ENCODE measurements around the gene HOXA7.
A peak's percentile ranks its signal among the peaks of the same experiment; 100 is the strongest.

The HOXA7 gene

DNA sequence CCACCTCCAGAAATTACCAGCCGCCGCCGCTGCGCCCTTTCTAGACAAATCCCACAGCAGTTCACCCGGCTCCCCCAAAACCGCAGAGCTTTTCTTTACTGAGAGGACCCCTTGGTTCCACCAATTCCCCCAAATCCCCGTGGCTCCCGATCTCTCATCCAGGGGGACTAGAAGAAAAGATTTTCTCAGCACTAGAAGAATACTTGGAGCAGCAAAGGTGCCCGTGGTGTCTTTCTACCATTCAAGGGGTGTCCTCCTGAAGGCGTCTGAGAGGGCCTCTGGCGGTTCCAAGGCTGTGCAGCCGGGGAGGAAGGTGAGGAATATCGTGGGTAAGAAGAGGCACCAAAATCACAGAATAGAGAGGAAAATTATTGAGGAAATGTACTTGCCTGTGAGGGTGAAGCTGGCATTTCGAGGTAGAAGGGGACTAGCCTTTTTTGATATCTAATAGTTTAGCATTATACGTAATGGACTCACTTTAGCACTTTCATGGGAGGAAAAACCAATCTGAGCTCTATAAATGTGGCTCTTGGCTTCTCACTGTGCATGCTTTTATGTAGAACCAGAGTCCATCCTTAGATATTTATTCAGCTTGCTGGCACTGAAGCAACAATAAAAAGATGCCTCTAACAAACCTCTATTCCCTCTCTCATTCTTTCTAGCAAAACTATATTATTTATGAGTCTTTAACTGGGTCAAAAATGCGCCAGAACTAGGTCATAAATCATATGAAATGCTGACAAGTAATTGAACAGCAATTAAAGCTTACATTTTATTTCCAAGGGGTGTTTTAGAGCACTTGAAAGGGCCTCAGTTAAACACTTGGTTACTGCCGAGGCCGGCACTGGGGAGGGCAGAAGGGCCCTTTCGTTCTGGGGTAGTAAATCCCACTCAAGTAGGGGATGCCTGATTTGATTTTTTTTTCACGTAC is 40.2 kb downstream of the HOXA7 start:
- no peak for DNase-seq

DNA sequence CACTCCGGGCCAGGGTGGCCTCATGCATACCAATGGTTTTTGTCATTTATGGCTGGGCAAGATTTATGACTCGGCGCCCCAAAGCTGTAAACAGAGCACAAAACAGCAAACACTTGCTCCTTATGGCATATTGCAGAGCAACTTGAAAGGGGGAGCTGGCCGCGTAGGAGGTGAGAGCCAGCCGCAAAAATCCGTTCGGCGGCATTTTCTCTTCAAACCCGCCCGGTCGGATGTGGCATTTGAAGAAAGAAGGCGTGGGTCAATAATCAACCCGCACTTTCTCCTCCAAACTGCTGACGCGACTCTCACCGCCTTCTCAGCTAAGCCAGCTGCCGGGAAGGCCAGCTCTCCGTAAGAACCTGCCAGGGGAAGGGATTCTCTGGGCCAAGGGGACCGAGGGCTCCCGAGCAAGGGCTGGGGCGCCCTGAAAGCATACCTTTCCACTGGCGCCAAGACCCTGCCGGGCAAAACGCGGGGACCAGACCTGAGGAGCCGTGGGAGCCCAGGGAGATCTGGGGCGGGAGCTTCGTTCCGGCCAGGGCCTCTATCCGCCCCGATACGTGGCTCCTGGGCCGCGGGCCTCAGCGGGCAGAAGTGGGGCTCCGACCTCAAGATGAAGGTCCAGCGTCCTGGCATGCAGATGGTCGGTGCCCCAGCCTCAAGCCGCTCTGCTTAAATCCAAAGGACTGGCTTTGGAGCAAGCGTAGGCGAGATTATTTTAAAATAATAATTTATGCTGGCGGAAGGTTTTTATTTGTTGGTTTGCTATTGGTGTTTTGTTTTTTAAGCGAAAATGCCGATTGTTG is 41.1 kb downstream of the HOXA7 start:
- DNase-seq = no peak

DNA sequence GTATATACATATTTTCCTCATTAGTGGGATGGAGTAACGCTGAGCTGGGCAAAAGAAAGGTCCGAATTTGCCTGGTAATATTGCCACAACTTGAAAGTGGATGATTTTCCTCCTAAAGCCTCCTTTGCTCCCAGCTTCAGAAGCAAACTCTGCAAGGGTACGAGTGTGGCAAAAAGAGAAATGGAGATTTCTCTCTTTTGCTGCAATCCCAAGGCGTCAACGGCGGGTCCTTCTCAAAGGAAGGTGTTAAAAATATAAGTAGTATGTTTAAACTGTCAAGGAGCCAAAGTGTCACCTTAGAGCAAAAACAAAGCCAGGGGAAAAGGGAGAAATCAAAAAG is 41.6 kb downstream of the HOXA7 start:
- DNase-seq = no peak

DNA sequence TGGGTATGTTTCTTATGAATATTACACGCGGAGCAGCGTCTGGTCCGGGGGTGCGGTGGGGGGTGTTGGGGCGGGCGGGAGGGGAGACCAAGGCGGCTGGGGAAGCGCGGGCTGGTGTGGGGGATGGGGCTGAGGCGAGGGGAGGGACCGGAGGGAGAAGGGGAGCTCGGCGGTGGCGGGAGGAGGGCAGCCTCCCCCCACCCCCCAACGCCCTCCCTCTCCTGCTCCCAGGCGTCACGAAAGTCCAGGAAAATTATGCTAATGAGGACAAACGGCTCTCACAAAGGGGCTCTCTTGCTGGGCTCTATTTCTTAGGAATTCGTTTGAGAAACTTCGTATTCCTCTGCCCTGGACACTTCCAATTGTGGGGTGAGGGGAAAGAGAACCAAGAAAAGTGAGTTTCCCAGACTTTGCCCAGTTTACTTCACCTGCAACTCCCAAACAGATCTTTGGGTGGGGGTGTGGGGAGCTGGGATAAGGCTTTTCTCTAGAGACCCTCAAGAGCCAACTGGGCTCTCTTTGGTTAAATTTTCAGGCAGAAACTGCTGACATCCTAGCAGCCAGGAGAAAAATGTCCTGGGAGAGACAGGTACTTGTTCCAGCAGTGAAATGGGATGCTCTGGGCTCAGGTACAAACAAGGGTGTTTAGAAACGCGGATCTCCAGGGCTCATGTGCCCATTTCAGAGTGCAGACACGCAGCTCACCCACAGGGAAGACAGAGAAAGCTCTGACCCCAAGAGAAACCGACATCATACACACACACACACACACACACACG is 42.3 kb downstream of the HOXA7 start:
- peak in 1 of 2 experiments; percentile 43 for DNase-seq

DNA sequence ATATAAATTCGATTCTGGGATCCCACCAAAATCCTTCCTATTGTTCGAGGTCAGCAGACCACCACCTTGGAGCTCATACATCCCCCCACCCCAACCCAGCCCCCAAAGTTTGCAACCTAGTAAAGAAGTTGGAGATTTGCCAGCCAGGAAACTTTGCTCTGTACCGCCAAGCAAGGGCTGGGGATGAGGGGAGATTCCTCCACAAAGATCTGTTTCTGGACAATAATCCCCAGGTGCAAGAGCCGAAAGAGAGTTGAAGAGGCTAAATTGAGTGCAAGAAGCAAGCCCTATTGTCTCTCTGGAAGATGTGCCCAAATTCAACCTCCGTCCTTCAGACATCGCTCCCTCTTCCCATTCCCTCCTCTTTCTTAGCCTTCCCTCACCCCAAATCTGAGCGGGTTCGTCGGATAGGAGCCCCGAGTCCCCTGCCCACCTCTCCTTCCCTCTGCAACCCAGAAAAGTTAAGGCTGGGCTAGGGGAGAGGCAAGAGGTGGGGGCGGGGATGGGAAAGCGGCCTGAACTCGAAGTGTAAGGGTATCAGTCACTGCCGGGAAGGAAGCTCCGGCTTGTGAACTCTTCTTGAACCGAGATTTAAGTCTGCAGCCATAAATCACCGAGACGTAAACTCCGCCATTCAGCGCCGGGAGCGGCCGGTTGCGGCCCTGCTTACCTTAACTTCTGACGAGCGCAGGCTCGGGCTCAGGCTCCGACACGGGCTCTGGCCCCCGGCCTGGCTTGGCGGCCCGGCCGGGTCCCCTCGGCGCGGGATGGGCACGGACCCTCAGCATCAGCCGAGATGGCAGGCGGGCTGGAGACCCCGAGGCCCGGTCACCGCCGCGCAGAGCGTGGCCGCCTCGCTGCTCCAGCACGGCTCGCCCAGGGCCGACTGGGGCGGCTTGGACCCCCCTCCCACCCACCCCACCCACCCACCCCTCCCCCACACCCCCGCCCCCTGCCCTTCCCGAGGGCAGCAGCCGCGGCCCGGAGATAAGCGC is 43.2 kb downstream of the HOXA7 start:
- DNase-seq = peak in 1 of 2 experiments; percentile 41

DNA sequence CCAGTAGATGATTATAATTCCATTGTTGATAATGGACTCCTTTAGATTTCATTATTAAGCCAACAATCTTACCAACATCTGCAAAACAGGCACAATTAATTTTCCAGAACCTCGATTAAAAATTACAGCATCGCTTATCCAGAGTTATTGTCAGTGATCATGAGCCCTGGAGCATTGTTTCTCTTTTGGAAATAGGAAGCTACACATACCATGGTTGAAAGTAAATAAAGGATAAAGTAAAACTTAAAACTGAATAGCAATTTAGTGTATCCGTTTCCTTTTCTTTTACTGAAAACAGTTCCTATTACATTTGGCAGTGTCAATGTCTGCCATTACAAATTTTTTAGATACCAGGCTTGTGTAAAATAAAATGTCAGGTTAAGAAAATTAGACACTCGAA is 44.1 kb downstream of the HOXA7 start:
- DNase-seq = no peak

DNA sequence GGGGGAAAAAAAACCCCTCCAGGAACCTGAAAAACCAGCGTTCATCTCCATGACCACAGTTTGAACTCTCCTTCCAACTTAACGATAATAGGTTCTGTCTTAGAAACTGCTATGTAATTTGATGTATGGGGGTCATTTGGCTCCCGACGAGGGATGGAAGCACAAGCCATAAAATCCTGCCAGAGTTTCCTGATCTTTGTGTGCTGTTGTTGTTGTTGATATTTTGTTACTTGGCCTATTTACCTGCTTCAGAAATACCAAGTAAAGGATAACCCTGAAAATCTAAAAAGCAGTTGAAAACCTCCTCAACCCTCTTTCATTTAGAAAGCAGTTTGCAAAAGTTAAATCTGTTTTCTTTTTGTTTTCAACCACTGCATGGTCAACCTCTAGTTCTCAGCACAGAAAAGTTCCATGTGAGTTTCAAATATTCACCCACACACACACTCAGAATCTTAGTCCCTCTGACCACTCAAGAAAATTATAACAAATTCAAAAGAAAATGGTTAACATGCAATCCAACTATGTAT is 44.7 kb downstream of the HOXA7 start:
- DNase-seq = no peak

DNA sequence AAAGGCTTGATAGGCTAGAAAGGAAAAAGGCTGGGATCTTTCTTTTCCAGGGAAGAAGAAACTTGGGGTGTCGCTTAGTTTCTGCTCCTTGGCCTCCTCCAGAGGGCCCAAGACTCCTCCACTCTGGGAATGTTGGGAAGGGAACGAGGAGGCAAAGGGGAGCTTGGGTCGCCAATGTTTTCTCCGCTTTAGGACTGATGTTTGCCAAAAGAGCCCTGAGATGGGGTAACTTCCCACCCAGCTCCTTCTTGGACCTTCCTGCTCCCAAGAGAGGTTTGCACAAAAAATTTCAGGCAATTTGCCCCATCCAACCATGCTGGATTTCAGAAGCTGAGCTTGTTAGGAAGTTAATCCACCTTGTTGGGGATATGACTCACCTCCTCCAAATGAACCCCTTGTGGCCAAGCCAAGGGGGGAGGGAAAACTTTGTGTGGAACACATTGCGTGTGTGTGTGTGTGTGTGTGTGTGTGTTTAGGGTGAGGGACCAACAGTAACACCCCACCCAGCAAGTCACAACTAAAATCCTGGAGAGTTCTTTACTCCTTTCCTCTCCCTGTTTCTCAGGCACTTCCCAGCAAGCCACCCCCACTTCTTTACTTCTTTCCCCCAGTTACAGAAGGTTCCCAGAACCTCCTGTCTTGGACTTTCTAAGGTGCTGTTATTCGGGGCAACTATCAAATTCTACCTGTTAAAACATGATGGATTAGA is 45.3 kb downstream of the HOXA7 start:
- peak in 1 of 2 experiments; percentile 36 for DNase-seq

DNA sequence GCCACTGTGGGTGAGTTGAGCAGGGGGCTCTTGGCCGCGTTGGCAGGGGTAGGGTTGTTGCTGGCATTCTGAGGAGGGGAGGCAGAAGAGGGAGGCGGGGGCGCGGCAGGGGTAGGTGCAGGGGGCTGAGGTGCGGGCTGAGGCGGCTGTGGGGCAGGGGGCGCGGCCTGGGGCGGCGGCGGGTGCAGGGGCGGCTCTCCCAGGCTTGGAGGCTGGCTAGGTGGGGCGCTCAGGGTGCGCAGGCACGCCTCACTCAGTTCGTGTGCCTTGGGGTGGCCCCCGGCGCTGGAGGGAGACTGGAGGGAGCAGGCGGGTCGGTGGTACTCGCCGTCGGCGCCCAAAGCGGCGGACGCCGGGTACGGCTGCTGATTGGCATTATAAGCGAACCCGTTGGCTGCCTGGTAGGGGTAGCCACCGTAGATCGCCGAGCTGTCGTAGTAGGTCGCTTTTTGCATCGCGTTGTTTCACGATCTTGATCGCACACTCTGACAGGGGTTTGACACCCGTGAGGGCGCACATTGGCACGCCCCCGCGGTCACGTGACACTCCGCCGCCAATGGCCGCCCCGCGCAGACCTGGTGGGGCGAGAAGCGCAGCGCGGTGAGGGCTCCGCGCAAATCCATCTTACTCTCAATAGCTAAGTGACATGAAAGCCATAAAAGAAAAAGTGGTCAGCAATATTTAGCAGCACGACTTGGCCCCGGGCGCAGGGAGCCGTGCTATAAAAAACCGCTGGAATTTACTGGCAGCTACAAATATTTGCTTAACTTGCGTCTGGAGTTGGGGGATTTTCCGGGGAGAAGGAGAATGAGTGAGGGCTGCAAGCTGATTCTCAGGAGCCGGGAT is 46.1 kb downstream of the HOXA7 start:
- peak in 1 of 2 experiments; percentile 28 for DNase-seq

DNA sequence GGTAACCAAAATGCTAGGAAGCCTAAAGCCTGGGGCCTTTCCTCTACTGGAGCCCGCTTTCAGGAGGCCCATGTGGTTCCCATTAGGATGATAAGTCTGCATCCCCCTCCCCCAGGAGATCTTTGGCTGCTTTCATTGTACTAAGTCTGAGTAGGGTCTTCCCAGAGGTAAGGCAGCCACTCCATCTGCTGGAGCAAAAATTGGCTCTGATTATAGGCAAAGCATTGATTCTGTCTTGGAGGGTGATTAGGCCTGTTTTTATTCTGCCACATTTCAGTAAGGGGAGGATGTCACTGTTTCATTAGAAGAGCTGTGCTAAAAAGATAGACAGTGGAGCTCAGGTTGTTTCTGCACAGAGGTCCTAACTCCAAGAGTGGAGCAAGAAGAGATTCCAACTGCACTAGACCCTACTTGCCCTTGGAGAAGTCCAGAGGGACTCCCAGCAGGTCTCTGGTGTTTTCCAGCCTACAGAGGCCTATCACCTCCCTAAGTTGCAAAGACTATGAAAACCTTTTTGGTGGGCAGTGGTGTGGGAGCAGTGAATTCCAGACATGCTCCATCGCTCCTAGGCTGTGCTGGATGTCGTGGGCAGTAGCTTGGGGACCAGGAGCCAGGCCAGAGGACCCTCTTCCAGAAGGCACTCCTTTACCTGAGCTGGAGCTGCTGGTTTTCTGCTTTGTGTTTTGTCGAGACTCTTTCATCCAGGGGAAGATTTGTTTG is 46.8 kb downstream of the HOXA7 start:
- DNase-seq = no peak

DNA sequence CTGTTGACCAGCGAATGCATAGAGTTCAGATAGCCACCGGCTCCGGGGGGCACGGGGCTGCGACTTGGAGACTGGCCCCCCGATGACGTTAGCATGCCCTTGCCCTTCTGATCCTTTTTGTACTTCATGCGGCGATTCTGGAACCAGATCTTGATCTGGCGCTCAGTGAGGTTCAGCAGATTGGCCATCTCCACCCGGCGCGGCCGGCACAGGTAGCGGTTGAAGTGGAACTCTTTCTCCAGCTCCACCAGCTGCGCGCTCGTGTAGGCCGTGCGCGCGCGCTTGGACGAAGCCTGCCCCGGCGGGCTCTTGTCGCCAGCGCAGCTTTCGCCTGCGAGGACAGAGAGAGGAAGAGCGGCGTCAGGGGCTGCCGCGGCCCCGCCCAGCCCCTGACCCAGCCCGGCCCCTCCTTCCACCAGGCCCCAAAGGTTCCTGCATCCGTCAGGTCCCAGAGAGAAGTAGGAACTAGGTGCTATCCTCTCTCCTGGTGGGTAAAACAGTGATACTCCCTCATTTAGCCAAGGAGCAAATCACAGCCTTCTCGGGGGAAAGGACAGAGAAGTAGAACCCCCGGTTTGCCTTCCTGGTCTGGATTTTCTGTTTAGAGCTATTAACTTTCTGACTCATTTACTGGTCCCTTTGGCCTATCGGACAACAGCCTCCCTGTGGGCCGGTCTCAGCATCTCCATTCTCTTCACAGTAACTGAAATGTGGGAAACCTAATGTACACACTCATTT is 47.9 kb downstream of the HOXA7 start:
- no peak for DNase-seq

DNA sequence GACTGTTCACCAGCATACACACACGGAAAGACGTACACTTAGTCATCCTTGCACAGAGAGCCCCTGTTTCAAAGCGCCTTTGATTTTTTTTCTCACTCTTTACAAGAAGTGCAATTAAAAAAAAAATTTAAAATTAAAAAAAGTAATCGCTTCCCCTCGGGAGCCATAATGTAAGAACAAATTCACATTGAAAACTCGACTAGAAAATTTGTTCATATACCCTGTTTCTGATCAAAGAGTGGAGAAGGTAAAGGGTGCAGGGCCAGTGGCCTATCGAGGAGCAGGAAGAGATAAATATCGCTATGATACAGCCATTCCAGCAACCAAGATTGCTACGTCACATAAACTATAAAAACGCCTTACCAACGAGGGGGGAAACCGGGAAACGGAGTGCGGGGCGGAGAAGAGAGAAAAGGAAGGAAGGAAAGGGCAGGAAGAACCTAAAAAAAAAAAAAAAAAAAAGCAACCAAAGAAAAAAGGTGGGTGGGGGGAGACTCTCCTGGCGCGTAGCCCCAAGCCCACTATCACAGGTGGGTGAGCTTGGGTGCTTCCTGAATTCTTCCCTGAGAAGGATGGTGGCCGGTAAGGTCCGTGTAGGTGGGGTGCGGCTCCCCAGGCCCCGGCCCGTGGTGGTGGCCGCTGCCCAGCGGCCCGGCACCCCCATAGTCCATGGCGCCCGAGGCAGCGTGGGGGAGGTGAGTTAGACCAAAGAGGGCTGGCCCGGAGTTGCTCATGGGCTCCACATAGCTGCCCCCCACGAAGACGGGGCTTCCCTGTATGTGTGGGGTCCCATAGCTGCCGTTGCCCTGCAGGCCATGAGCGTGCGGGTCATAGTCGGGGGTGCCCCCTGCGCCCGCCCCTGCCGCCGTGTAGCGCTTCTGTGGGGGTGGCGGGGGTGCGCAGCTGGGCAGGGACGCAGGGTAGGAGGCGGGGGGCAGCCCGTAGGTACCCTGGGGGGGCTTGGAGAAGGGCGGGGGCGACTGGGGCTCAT is 48.8 kb downstream of the HOXA7 start:
- DNase-seq = no peak

DNA sequence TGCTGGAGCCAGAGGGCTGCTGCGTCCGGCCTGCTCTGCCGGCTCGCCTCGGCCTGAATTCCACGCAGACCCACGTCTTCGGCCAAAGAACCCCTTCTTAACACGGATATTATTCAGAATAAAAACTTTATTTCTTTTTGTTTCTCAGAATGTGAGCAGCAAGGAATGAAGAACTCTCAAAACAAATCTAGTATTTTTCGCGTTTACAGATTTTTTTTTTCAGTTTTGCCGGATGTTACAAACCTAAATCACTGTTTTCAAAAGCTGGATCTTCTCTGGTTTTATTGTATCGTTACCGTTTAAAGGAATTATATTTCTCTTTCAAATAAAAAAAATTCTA is 49.6 kb downstream of the HOXA7 start:
- no peak for DNase-seq

DNA sequence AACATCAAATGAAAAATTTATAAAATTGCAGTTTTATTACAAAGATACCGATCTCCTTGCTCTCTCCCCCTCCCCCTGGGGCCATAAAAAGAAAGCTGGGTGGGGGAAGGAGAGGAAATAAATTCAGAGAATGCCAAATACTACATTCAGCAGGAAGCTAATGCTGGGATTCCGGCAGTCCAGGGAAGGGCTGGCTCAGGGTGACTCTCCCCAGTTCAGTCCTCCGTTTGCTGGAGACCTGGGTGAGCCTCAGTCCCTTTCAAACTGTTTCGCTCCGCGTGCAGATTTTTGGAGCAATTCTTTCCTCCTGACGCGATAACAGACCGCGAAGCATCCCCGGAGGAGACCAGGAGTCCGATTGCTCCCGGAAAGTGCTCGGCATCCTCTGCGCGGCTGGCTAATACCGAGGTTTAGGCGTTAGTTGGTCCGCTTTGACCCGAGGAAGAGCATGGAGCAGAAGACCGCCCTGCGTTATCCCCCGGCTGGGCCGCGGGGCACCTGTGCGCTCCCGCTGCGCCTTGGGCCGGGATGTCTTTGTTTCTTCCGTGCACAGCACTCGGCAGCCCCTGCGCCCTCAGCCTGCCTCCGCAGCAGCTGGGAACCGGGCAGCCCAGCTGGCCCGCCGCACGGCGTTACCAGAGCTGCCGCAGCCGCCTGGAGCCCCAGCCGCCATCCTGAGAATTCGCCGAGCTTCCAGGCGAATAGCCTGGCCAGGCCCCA is 50.1 kb downstream of the HOXA7 start:
- no peak for DNase-seq

DNA sequence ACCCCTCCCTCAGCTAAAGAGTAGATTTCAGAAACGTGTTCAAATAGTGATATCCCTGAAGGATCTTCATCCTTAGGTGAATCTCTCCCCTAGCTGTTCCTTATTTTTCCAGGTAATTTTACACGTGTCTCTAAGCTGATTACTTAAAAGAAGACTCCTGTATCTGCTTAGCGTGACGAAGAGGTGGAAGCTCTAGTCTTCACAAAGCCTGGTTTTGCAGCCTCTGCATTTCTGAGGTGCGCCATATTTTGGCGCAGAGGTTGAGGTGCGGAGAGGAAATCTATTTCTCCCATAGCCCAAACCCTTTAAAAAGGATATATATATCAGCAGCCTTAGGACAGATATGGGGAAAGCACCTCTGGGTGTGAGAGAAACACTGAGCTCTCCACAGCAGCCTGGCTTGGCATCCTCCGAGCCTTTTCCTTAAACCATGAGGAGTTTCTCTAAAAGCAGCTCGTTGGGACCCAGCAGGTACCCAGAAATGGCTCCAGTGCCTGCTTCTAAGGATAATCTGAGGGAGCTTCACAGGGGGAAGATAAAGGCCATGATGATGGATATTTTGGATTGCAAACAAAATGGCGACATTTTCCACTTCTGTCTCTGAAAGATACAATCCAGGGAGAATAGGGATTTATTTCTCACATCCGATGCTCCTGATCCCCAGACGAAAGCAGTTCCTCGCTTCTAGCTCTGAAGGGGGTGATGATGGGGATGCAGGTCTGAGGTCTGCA is 51.0 kb downstream of the HOXA7 start:
- no peak for DNase-seq

Data from SW 1271 (cell line).